HEK293 (cell line): ENCODE data around the gene RPS17.

ENCODE experiments used
- EGR2 ChIP-seq: fragments of 450-650 bp; formaldehyde crosslinking; IDR thresholded peaks from 2 replicates; pipeline ENCODE4 v1.5.1; 2016; ENCODE audit warnings: low read depth, missing biosample characterization, missing genetic modification characterization
- HOXD13 ChIP-seq: sonication (generic); formaldehyde crosslinking; IDR thresholded peaks from 2 replicates; pipeline ENCODE4 v1.8.0; 2022; ENCODE audit warnings: missing genetic modification reagents, borderline replicate concordance
- KLF8 ChIP-seq: fragments of 450-650 bp; formaldehyde crosslinking; IDR thresholded peaks from 2 replicates; pipeline ENCODE4 v1.5.1; 2016; ENCODE audit warnings: missing biosample characterization, missing genetic modification characterization
- TRIM28 ChIP-seq: IDR thresholded peaks from 2 replicates; pipeline ENCODE4 v1.6.1; 2011; ENCODE audit warnings: low read length, control low read depth, borderline replicate concordance
- ZBTB17 ChIP-seq: fragments of 450-650 bp; formaldehyde crosslinking; IDR thresholded peaks from 2 replicates; pipeline ENCODE4 v1.5.1; 2016; ENCODE audit warnings: missing biosample characterization, missing genetic modification characterization
- ZBTB20 ChIP-seq: fragments of 450-650 bp; formaldehyde crosslinking; IDR thresholded peaks from 2 replicates; pipeline ENCODE4 v1.5.1; 2016; ENCODE audit warnings: missing biosample characterization, missing genetic modification characterization
- ZBTB7A ChIP-seq: fragments of 450-650 bp; formaldehyde crosslinking; IDR thresholded peaks from 2 replicates; pipeline ENCODE4 v1.5.1; 2016; ENCODE audit warnings: low read depth, missing biosample characterization, missing genetic modification characterization
- ZFP3 ChIP-seq: fragments of 450-650 bp; formaldehyde crosslinking; IDR thresholded peaks from 2 replicates; pipeline ENCODE4 v1.5.1; 2016; ENCODE audit warnings: low read depth, missing biosample characterization, missing genetic modification characterization
- ZFP37 ChIP-seq: fragments of 450-650 bp; formaldehyde crosslinking; IDR thresholded peaks from 2 replicates; pipeline ENCODE4 v1.5.1; 2016; ENCODE audit warnings: missing biosample characterization, missing genetic modification characterization
- ZFP41 ChIP-seq: fragments of 450-650 bp; formaldehyde crosslinking; IDR thresholded peaks from 2 replicates; pipeline ENCODE4 v1.5.1; 2016; ENCODE audit warnings: missing biosample characterization, missing genetic modification characterization, borderline replicate concordance
- ZIC2 ChIP-seq: fragments of 450-650 bp; formaldehyde crosslinking; IDR thresholded peaks from 2 replicates; pipeline ENCODE4 v1.5.1; 2016; ENCODE audit warnings: missing biosample characterization, missing genetic modification characterization
- ZNF132 ChIP-seq: fragments of 450-650 bp; formaldehyde crosslinking; IDR thresholded peaks from 2 replicates; pipeline ENCODE4 v1.5.1; 2017; ENCODE audit warnings: missing biosample characterization, missing genetic modification characterization, borderline replicate concordance
- ZNF155 ChIP-seq: fragments of 450-650 bp; formaldehyde crosslinking; IDR thresholded peaks from 2 replicates; pipeline ENCODE4 v1.5.1; 2016; ENCODE audit warnings: missing biosample characterization, missing genetic modification characterization
- ZNF335 ChIP-seq: fragments of 450-650 bp; formaldehyde crosslinking; conservative IDR thresholded peaks from 2 replicates; pipeline ENCODE4 v1.5.1; 2016; ENCODE audit warnings: missing biosample characterization, missing genetic modification characterization
- ZNF426 ChIP-seq: fragments of 450-650 bp; formaldehyde crosslinking; IDR thresholded peaks from 2 replicates; pipeline ENCODE4 v1.5.1; 2017; ENCODE audit warnings: missing biosample characterization, missing genetic modification characterization, mild to moderate bottlenecking, inconsistent platforms, moderate library complexity
- ZNF530 ChIP-seq: fragments of 450-650 bp; formaldehyde crosslinking; IDR thresholded peaks from 2 replicates; pipeline ENCODE4 v1.5.1; 2016; ENCODE audit warnings: low read depth, missing biosample characterization, missing genetic modification characterization
- ZNF544 ChIP-seq: fragments of 450-650 bp; formaldehyde crosslinking; IDR thresholded peaks from 2 replicates; pipeline ENCODE4 v1.5.0; 2017; ENCODE audit warnings: missing biosample characterization, missing genetic modification characterization
- ZNF560 ChIP-seq: fragments of 450-650 bp; formaldehyde crosslinking; IDR thresholded peaks from 2 replicates; pipeline ENCODE4 v1.5.1; 2017; ENCODE audit warnings: missing biosample characterization, missing genetic modification characterization, borderline replicate concordance
- ZNF571 ChIP-seq: fragments of 450-650 bp; formaldehyde crosslinking; IDR thresholded peaks from 2 replicates; pipeline ENCODE4 v1.5.0; 2017; ENCODE audit warnings: missing biosample characterization, missing genetic modification characterization
- ZNF600 ChIP-seq: fragments of 450-650 bp; formaldehyde crosslinking; IDR thresholded peaks from 2 replicates; pipeline ENCODE4 v1.5.1; 2016; ENCODE audit warnings: missing biosample characterization, missing genetic modification characterization
- ZNF747 ChIP-seq: fragments of 450-650 bp; formaldehyde crosslinking; IDR thresholded peaks from 2 replicates; pipeline ENCODE4 v1.5.1; 2016; ENCODE audit warnings: missing biosample characterization, missing genetic modification characterization
- ZXDB ChIP-seq: fragments of 450-650 bp; formaldehyde crosslinking; IDR thresholded peaks from 2 replicates; pipeline ENCODE4 v1.5.1; 2016; ENCODE audit warnings: missing biosample characterization, missing genetic modification characterization
- TF ChIP-seq, protein P1 (sequence below): fragments of 450-650 bp; formaldehyde crosslinking; IDR thresholded peaks from 2 replicates; pipeline ENCODE4 v1.5.1; 2016; ENCODE audit warnings: missing biosample characterization, missing genetic modification characterization, low read depth
- TF ChIP-seq, protein P2 (sequence below): fragments of 450-650 bp; formaldehyde crosslinking; IDR thresholded peaks from 2 replicates; pipeline ENCODE4 v1.5.1; 2016; ENCODE audit warnings: missing biosample characterization, missing genetic modification characterization
- TF ChIP-seq, protein P3 (sequence below): fragments of 450-650 bp; formaldehyde crosslinking; IDR thresholded peaks from 2 replicates; pipeline ENCODE4 v1.5.1; 2016; ENCODE audit warnings: missing biosample characterization, missing genetic modification characterization
- TF ChIP-seq, protein P4 (sequence below): fragments of 450-650 bp; formaldehyde crosslinking; IDR thresholded peaks from 2 replicates; pipeline ENCODE4 v1.5.1; 2016; ENCODE audit warnings: missing biosample characterization, missing genetic modification characterization
- TF ChIP-seq, protein P5 (sequence below): fragments of 450-650 bp; formaldehyde crosslinking; IDR thresholded peaks from 2 replicates; pipeline ENCODE4 v1.5.1; 2016; ENCODE audit warnings: missing biosample characterization, missing genetic modification characterization, borderline replicate concordance

The RPS17 gene

DNA sequence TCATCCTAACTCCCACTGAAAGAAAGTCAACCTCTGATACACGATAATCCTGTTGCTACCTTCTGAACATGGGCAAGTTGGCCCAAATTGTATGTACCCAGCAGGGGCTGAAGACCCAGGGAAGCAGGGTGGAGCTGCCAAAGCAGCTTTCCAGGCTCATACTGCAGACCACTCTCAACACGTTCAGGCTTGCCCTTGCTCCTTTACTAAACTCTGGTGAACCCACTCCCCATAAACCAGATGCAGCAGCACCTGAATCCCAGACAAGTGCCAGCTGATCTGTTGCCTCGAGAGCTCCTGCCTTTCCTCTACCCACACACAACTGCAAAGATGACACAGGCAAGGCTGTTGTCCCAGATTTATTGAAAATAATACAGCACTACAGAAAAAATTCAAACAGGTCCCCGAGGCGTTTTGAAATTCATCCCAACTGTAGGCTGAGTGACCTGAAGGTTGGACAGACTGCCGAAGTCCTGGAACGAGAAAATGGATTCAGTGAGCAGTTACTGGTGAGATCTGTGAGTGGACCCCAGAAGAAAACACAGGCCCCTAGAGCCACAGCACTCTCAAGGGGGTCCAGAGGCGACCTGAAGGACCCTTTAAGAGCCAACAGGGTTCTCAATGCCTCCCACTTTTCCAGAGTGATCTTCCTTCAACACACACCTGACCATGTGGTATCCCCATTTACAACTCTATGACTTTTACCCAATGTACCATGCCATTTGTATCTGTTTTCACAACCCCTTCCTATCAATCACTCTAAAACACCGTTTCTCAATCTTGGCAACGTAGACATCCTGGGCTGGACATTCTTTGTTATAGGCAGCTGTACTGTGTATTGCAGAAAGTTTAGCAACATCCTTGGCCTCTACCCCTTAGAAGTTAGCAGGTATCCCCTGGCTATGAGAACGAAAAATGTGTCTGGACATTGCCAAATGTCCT lies 3.6 kb downstream of the RPS17 start (continued):
- TF ChIP-seq, protein P1, sequence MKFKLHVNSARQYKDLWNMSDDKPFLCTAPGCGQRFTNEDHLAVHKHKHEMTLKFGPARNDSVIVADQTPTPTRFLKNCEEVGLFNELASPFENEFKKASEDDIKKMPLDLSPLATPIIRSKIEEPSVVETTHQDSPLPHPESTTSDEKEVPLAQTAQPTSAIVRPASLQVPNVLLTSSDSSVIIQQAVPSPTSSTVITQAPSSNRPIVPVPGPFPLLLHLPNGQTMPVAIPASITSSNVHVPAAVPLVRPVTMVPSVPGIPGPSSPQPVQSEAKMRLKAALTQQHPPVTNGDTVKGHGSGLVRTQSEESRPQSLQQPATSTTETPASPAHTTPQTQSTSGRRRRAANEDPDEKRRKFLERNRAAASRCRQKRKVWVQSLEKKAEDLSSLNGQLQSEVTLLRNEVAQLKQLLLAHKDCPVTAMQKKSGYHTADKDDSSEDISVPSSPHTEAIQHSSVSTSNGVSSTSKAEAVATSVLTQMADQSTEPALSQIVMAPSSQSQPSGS, result no peak
- no peak for TF ChIP-seq ZNF747 (tag by site-specific recombination)
- TF ChIP-seq ZNF600 (tag by site-specific recombination), result peak; percentile 54
- TF ChIP-seq ZNF571, result no peak
- TF ChIP-seq ZNF530 (tag by site-specific recombination), result no peak
- TF ChIP-seq, protein P2, sequence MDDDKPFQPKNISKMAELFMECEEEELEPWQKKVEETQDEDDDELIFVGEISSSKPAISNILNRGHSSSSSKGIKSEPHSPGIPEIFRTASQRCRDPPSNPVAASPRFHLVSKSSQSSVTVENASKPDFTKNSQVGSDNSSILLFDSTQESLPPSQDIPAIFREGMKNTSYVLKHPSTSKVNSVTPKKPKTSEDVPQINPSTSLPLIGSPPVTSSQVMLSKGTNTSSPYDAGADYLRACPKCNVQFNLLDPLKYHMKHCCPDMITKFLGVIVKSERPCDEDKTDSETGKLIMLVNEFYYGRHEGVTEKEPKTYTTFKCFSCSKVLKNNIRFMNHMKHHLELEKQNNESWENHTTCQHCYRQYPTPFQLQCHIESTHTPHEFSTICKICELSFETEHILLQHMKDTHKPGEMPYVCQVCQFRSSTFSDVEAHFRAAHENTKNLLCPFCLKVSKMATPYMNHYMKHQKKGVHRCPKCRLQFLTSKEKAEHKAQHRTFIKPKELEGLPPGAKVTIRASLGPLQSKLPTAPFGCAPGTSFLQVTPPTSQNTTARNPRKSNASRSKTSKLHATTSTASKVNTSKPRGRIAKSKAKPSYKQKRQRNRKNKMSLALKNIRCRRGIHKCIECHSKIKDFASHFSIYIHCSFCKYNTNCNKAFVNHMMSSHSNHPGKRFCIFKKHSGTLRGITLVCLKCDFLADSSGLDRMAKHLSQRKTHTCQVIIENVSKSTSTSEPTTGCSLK (tag by site-specific recombination), result no peak
- TF ChIP-seq, protein P3, sequence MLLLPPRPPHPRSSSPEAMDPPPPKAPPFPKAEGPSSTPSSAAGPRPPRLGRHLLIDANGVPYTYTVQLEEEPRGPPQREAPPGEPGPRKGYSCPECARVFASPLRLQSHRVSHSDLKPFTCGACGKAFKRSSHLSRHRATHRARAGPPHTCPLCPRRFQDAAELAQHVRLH, result no peak
- TF ChIP-seq, protein P4, sequence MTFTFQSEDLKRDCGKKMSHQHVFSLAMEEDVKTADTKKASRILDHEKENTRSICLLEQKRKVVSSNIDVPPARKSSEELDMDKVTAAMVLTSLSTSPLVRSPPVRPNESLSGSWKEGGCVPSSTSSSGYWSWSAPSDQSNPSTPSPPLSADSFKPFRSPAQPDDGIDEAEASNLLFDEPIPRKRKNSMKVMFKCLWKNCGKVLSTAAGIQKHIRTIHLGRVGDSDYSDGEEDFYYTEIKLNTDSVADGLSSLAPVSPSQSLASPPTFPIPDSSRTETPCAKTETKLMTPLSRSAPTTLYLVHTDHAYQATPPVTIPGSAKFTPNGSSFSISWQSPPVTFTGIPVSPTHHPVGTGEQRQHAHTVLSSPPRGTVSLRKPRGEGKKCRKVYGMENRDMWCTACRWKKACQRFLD (tag by site-specific recombination), result no peak
- no peak for TF ChIP-seq KLF8 (tag by site-specific recombination)
- TF ChIP-seq ZNF426 (tag by site-specific recombination), result no peak
- TF ChIP-seq ZBTB7A, result no peak
- TF ChIP-seq ZBTB20, result no peak
- TF ChIP-seq ZNF132 (tag by site-specific recombination), result no peak
- TF ChIP-seq ZIC2, result 0 out of 2 replicates have a peak, but pooled peaks have one; percentile 9
- TF ChIP-seq ZNF544 (tag by site-specific recombination), result no peak
- no peak for TF ChIP-seq HOXD13 (CRISPR knock-in tag)
- no peak for TF ChIP-seq EGR2
- TF ChIP-seq ZNF335, result 0 out of 2 replicates have a peak, but pooled peaks have one; percentile 2
- TF ChIP-seq ZFP37 (tag by site-specific recombination), result 0 out of 2 replicates have a peak, but pooled peaks have one; percentile 10
- no peak for TF ChIP-seq ZNF560
- TF ChIP-seq TRIM28, result no peak
- TF ChIP-seq ZFP3 (tag by site-specific recombination), result no peak
- no peak for TF ChIP-seq ZFP41 (tag by site-specific recombination)
- 0 out of 2 replicates have a peak, but pooled peaks have one; percentile 25 for TF ChIP-seq ZBTB17 (tag by site-specific recombination)
- TF ChIP-seq, protein P5, sequence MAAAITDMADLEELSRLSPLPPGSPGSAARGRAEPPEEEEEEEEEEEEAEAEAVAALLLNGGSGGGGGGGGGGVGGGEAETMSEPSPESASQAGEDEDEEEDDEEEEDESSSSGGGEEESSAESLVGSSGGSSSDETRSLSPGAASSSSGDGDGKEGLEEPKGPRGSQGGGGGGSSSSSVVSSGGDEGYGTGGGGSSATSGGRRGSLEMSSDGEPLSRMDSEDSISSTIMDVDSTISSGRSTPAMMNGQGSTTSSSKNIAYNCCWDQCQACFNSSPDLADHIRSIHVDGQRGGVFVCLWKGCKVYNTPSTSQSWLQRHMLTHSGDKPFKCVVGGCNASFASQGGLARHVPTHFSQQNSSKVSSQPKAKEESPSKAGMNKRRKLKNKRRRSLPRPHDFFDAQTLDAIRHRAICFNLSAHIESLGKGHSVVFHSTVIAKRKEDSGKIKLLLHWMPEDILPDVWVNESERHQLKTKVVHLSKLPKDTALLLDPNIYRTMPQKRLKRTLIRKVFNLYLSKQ (tag by site-specific recombination), result no peak
- no peak; the same call in 1 of the 2 replicates for TF ChIP-seq ZXDB
- TF ChIP-seq ZNF155 (tag by site-specific recombination), result no peak
